Measurements from ENCODE around the gene KCNQ1.

KCNQ1 gene

GRCh38 chr11:2657697-2658284 lies 213.0 kb downstream of the KCNQ1 start:
- TF ChIP-seq CTCF (IDR thresholded peaks at IDR 0.05; ENCODE audit: insufficient read depth, low read depth, low read length, missing control alignments), result no peak
- H3K4me3 ChIP-seq (ENCODE audit: low read length), result no peak overlapping the region
- no peak for DNase-seq (ENCODE audit: low read depth)

GRCh38 chr11:2660357-2660939 lies 215.6 kb downstream of the KCNQ1 start:
- no peak overlapping the region for H3K4me3 ChIP-seq (ENCODE audit: low read length)
- DNase-seq (ENCODE audit: low read depth), result no peak
- no peak for TF ChIP-seq CTCF (IDR thresholded peaks at IDR 0.05; ENCODE audit: insufficient read depth, low read depth, low read length, missing control alignments)

DNA sequence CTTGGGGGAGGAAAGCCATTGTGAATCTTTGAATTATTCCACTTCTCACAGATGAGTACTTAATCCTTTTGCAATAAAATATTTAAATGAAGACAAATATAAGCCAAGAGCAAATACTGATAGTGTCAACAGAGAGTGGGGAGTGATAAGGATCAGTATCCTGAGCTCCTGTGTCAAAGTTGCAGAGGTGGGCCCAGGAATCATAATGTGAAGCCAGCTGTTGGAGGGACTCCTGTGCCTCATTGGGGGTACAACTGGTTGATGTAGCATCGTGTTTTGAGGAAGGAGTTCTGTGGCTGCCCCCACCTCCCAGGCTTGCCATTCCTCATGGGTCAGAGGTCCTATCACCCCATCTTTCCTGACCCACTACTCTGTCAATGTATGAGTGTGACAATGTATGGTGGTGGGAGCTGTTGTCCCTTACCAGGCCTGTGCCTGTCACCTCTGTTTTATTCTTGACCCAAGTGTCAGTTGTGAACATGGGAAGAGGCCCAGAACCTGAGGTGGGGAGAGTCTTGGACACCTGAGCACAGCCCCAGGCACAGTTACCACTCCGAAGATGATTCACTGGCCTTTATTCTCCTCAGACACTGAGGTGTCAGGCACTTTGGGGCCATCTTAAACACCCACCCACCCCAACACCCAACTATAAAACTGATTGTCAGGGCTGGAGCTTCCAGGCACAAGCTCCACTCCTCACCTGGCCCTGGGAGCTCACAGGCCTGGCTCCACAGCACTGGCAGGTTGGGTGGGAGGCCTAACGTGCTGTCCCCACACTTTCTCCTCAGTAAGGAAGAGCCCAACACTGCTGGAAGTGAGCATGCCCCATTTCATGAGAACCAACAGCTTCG lies 216.6 kb downstream of the KCNQ1 start:
- no peak overlapping the region for H3K4me3 ChIP-seq (ENCODE audit: low read length)
- TF ChIP-seq CTCF (IDR thresholded peaks at IDR 0.05; ENCODE audit: insufficient read depth, low read depth, low read length, missing control alignments), result no peak
- no peak for DNase-seq (ENCODE audit: low read depth)

- TF ChIP-seq CTCF (IDR thresholded peaks at IDR 0.05; ENCODE audit: insufficient read depth, low read depth, low read length, missing control alignments), result no peak
- no peak overlapping the region for H3K4me3 ChIP-seq (ENCODE audit: low read length)
- no peak for DNase-seq (ENCODE audit: low read depth)
Measured at GRCh38 chr11:2662024-2662312, 217.2 kb downstream of the KCNQ1 start.

DNA sequence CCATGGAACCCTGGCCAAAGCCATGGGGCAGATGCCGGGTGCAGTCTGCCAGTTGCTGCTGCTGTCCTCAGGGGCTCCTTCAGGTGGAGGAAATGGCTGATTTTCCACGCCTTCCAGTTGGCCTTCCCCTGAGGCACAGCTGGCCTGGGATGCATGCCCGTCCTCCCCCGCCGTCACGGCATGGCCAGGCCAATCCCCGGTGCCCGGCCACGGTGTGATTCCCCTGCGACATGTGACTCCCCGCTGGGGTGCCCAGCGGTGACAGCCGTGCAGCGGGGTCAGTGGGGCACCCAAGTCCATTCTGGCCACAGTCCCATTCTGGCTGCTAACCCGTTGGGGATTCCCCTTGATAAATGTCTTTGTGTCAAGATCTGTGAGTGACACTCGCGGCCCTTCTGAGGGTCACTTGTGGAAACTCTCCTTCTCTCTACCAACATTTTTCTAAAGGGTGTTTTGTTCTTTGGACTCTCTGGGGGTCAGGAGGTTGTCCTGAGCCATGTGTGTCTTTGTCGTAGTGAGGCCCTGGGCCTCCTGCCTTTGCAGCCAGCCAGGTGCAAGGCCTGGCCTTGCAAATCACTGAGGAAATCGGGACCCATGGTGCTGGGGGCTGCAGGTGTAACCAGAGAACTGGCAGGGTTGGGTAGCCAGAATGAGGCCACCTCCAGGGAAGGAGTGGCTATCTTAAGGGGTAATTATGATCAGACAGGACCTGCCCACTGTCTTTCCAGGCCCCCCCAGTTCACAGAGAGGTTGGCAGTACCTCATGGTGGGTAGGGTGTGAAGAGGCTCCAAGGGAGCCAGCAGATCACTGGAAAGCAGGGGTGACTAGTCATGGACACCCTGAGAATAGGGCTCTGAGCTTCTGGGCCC lies 217.9 kb downstream of the KCNQ1 start:
- H3K4me3 ChIP-seq (ENCODE audit: low read length), result no peak overlapping the region

DNA sequence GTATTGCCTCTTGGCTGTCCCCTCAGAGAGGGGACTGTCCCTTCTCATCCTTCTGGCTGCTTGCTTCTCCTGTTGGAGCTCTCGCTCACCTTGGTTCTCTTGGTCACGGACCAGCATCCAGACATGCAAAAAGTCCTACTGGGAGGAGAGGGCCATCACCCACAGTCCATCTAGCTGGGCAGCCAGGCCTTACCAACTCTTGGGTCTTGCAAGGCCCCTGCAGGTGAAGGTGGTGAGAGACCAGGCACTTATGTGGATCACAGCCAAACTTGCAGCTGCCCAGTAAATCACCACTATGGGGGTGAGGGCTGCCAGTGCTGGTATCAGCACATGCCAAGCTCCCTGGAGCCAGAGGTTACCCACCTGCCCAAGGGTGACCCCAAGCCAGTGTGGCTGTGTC lies 218.7 kb downstream of the KCNQ1 start:
- H3K4me3 ChIP-seq (ENCODE audit: low read length), result no peak overlapping the region
- no peak for TF ChIP-seq CTCF (IDR thresholded peaks at IDR 0.05; ENCODE audit: insufficient read depth, low read depth, low read length, missing control alignments)
- DNase-seq (ENCODE audit: low read depth), result no peak

More for the DNA sequence above, 217.9 kb downstream of the KCNQ1 start:
- no peak for TF ChIP-seq CTCF (IDR thresholded peaks at IDR 0.05; ENCODE audit: insufficient read depth, low read depth, low read length, missing control alignments)
- DNase-seq (ENCODE audit: low read depth), result no peak

Data from epithelial cell of esophagus (primary cell).